ENCODE data around the gene SGMS1. TPM values are rescaled to one million over a fixed set of nuclear protein-coding genes. Genes with fewer than 3 reads are reported as not detected.

The SGMS1 gene
- total RNA-seq, 5 donors from 2014 or later (not counting 1 experiment from before 2014, with no cell fraction given) = 28.4 to 39.7 (median 32.6) TPM

GRCh38 chr10:50346942-50347341 lies 276.8 kb downstream of the SGMS1 start:
- Histone ChIP-seq H3K27me3 (replicated peaks in 1 of 2; ENCODE audit: control insufficient read depth in 2 of 2, extremely low read depth in 1 of 2, insufficient read depth in 2 of 2, low read length in 1 of 2) (no peaks in the 10 kb centered on the region), H3K4me3 (ENCODE audit: control insufficient read depth in 1 of 2, extremely low read depth in 1 of 2, low read length in 1 of 2) (no peak overlapping the region), H3K4me1 (ENCODE audit: control insufficient read depth in 1 of 2, extremely low read depth in 1 of 2, insufficient read depth in 2 of 2, low read length in 2 of 2) (peaks cover 0 to 7% of the 10 kb centered on the region in 2 experiments), H3K36me3 (ENCODE audit: control insufficient read depth in 2 of 2, extremely low read depth in 1 of 2, insufficient read depth in 1 of 2, low read length in 1 of 2) (peaks cover 3 to 15% of the 10 kb centered on the region in 2 donors), H3K27ac (ENCODE audit: low read length) (no peak overlapping the region), H3K9me3 (no peaks in the 10 kb centered on the region)
- peaks cover 8 to 21% (median 16%) of the 10 kb centered on the region in 3 donors for H3K9me3 Mint-ChIP-seq
- DNase-seq = no peak
- no peak overlapping the region for H3K27ac Mint-ChIP-seq
- peaks cover 55% of the 10 kb centered on the region for H3K36me3 Mint-ChIP-seq
- ChIA-PET POLR2A (no interaction called here), CTCF (no interaction called here)
- H3K27me3 Mint-ChIP-seq = no peaks in the 10 kb centered on the region
- H3K4me3 Mint-ChIP-seq = no peak overlapping the region
- WGBS (ENCODE audit: insufficient coverage) = 88% methylated on average over 1 of the region's 2 CpGs
- no peak for ATAC-seq (replicated peaks in 1 of 4)
- peaks cover 19 to 27% (median 22%) of the 10 kb centered on the region in 3 donors for H3K4me1 Mint-ChIP-seq

GRCh38 chr10:50345545-50345944 lies 278.2 kb downstream of the SGMS1 start:
- H3K9me3 ChIP-seq = no peaks in the 10 kb centered on the region
- no CpG with 5 or more reads among the region's 3 CpGs for WGBS (ENCODE audit: insufficient coverage)
- no peak overlapping the region for H3K4me3 ChIP-seq (ENCODE audit: control insufficient read depth in 1 of 2, extremely low read depth in 1 of 2, low read length in 1 of 2)
- Mint-ChIP-seq H3K27ac (no peak overlapping the region), H3K36me3 (peaks cover 55% of the 10 kb centered on the region), H3K4me1 (peaks cover 19 to 27% (median 22%) of the 10 kb centered on the region in 3 donors), H3K27me3 (no peaks in the 10 kb centered on the region), H3K4me3 (no peak overlapping the region), H3K9me3 (peaks cover 8 to 14% (median 12%) of the 10 kb centered on the region in 3 donors)
- H3K4me1 ChIP-seq (ENCODE audit: control insufficient read depth in 1 of 2, extremely low read depth in 1 of 2, insufficient read depth in 2 of 2, low read length in 2 of 2) = peaks cover 0 to 7% of the 10 kb centered on the region in 2 experiments
- CTCF ChIA-PET = no interaction called here
- H3K27ac ChIP-seq (ENCODE audit: low read length) = no peak overlapping the region
- peaks cover 3 to 20% of the 10 kb centered on the region in 2 donors for H3K36me3 ChIP-seq (ENCODE audit: control insufficient read depth in 2 of 2, extremely low read depth in 1 of 2, insufficient read depth in 1 of 2, low read length in 1 of 2)
- H3K27me3 ChIP-seq (replicated peaks in 1 of 2; ENCODE audit: control insufficient read depth in 2 of 2, extremely low read depth in 1 of 2, insufficient read depth in 2 of 2, low read length in 1 of 2) = no peaks in the 10 kb centered on the region
- ATAC-seq (replicated peaks in 1 of 4) = no peak
- POLR2A ChIA-PET = interaction anchor here in 1 of 2 donors (0.7 kb wide), 1 partner anchor 23 kb away, joined by 5 read pairs; no protein-coding TSS in a partner anchor
- no peak for DNase-seq

- H3K4me1 Mint-ChIP-seq = peaks cover 15 to 24% (median 21%) of the 10 kb centered on the region in 3 donors
- H3K27ac Mint-ChIP-seq = no peak overlapping the region
- Histone ChIP-seq H3K27me3 (replicated peaks in 1 of 2; ENCODE audit: control insufficient read depth in 2 of 2, extremely low read depth in 1 of 2, insufficient read depth in 2 of 2, low read length in 1 of 2) (no peaks in the 10 kb centered on the region), H3K27ac (ENCODE audit: low read length) (no peak overlapping the region), H3K36me3 (ENCODE audit: control insufficient read depth in 2 of 2, extremely low read depth in 1 of 2, insufficient read depth in 1 of 2, low read length in 1 of 2) (peaks cover 3 to 20% of the 10 kb centered on the region in 2 donors), H3K4me1 (ENCODE audit: control insufficient read depth in 1 of 2, extremely low read depth in 1 of 2, insufficient read depth in 2 of 2, low read length in 2 of 2) (peaks cover 0 to 7% of the 10 kb centered on the region in 2 experiments), H3K9me3 (no peaks in the 10 kb centered on the region), H3K4me3 (ENCODE audit: control insufficient read depth in 1 of 2, extremely low read depth in 1 of 2, low read length in 1 of 2) (no peak overlapping the region)
- no peak for ATAC-seq (replicated peaks in 1 of 4)
- no peaks in the 10 kb centered on the region for H3K27me3 Mint-ChIP-seq
- peaks cover 57% of the 10 kb centered on the region for H3K36me3 Mint-ChIP-seq
- no peak overlapping the region for H3K4me3 Mint-ChIP-seq
- ChIA-PET CTCF (no interaction called here), POLR2A (interaction anchor here in 1 of 2 donors (0.5 kb wide), 1 partner anchor 25 kb away, joined by 10 read pairs; no protein-coding TSS in a partner anchor)
- no peaks in the 10 kb centered on the region for H3K9me3 Mint-ChIP-seq
- WGBS (ENCODE audit: insufficient coverage) = 92% methylated on average over 5 of the region's 12 CpGs
- DNase-seq = no peak
Observed at GRCh38 chr10:50343702-50344331, 279.9 kb downstream of the SGMS1 start.

DNA sequence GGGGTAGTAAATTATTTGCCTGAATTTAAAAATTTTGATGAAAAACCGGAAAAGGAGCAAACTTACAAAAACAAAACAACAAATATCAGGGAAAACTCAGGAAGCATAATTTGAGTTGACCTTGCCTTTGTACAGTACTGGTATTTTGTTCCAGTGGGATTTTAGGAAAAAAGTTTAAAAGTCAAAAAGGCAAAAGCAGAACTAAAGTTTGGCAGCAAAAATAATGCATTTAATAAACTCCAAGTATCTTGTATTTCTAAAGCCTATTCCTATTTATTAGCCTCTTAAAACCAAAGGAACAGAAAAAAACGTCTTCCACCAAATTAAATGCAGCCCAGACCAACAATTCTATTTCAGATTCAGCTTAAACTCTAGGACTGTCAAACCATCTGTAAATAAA lies 281.8 kb downstream of the SGMS1 start:
- no peaks in the 10 kb centered on the region for H3K27me3 Mint-ChIP-seq
- H3K4me1 ChIP-seq (ENCODE audit: control insufficient read depth in 1 of 2, extremely low read depth in 1 of 2, insufficient read depth in 2 of 2, low read length in 2 of 2) = no peaks in the 10 kb centered on the region
- H3K36me3 ChIP-seq (ENCODE audit: control insufficient read depth in 2 of 2, extremely low read depth in 1 of 2, insufficient read depth in 1 of 2, low read length in 1 of 2) = peaks cover 3 to 20% of the 10 kb centered on the region in 2 donors
- no peaks in the 10 kb centered on the region for H3K9me3 Mint-ChIP-seq
- H3K4me3 ChIP-seq (ENCODE audit: control insufficient read depth in 1 of 2, extremely low read depth in 1 of 2, low read length in 1 of 2) = no peak overlapping the region
- WGBS (ENCODE audit: insufficient coverage) = no CpG with 5 or more reads among the region's 2 CpGs
- no peak overlapping the region for H3K27ac ChIP-seq (ENCODE audit: low read length)
- H3K27me3 ChIP-seq (replicated peaks in 1 of 2; ENCODE audit: control insufficient read depth in 2 of 2, extremely low read depth in 1 of 2, insufficient read depth in 2 of 2, low read length in 1 of 2) = no peaks in the 10 kb centered on the region
- no peak overlapping the region for H3K27ac Mint-ChIP-seq
- peaks cover 58% of the 10 kb centered on the region for H3K36me3 Mint-ChIP-seq
- POLR2A ChIA-PET = no interaction called here
- no peak overlapping the region for H3K4me3 Mint-ChIP-seq
- H3K9me3 ChIP-seq = no peaks in the 10 kb centered on the region
- no peak for DNase-seq
- CTCF ChIA-PET = no interaction called here
- H3K4me1 Mint-ChIP-seq = peaks cover 6 to 16% (median 14%) of the 10 kb centered on the region in 3 donors
- ATAC-seq (replicated peaks in 1 of 4) = no peak

DNA sequence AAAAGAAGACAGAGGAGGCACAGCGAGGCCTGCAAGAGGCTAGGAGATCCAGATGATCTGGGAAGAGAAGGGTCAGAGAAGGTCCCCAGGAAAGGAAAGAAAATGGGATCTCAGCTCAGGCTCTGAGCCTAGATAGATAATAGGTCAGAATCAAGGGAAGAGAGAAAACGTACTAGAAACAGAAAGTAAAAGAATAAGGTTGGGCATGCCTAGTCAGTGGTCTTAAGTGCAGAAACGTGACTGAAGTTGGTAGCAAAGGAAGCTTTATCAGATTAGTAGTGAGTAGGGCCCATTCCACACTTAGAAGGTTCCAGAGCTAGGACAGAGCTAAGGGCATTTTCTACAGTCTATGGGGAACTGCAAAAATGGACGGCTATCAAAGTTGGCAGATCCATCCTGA lies 287.6 kb downstream of the SGMS1 start:
- Mint-ChIP-seq H3K4me3 (no peak overlapping the region), H3K27me3 (no peaks in the 10 kb centered on the region), H3K9me3 (no peaks in the 10 kb centered on the region), H3K36me3 (peaks cover 51% of the 10 kb centered on the region), H3K4me1 (peaks cover 41 to 50% (median 48%) of the 10 kb centered on the region in 3 donors), H3K27ac (no peak overlapping the region)
- no peaks in the 10 kb centered on the region for H3K27me3 ChIP-seq (replicated peaks in 1 of 2; ENCODE audit: control insufficient read depth in 2 of 2, extremely low read depth in 1 of 2, insufficient read depth in 2 of 2, low read length in 1 of 2)
- WGBS (ENCODE audit: insufficient coverage) = 57% methylated on average over 3 of the region's 4 CpGs
- ATAC-seq (replicated peaks in 1 of 4) (no peak), DNase-seq (peak in 1 of 35 experiments; percentile 4)
- no peaks in the 10 kb centered on the region for H3K9me3 ChIP-seq
- ChIA-PET POLR2A (interaction anchor here in 1 of 2 donors (1.1 kb wide), 1 partner anchor 10 kb away, joined by 4 read pairs; no protein-coding TSS in a partner anchor), CTCF (no interaction called here)
- H3K36me3 ChIP-seq (ENCODE audit: control insufficient read depth in 2 of 2, extremely low read depth in 1 of 2, insufficient read depth in 1 of 2, low read length in 1 of 2) = peaks cover 0 to 1% of the 10 kb centered on the region in 2 donors
- no peak overlapping the region for H3K27ac ChIP-seq (ENCODE audit: low read length)
- H3K4me1 ChIP-seq (ENCODE audit: control insufficient read depth in 1 of 2, extremely low read depth in 1 of 2, insufficient read depth in 2 of 2, low read length in 2 of 2) = no peaks in the 10 kb centered on the region
- no peak overlapping the region for H3K4me3 ChIP-seq (ENCODE audit: control insufficient read depth in 1 of 2, extremely low read depth in 1 of 2, low read length in 1 of 2)

GRCh38 chr10:50335397-50335796 lies 288.4 kb downstream of the SGMS1 start:
- peaks cover 44% of the 10 kb centered on the region for H3K36me3 Mint-ChIP-seq
- no peak overlapping the region for H3K27ac ChIP-seq (ENCODE audit: low read length)
- ChIA-PET CTCF (no interaction called here), POLR2A (no interaction called here)
- DNase-seq (no peak), ATAC-seq (replicated peaks in 1 of 4) (no peak)
- H3K4me3 Mint-ChIP-seq = no peak overlapping the region
- H3K36me3 ChIP-seq (ENCODE audit: control insufficient read depth in 2 of 2, extremely low read depth in 1 of 2, insufficient read depth in 1 of 2, low read length in 1 of 2) = no peaks in the 10 kb centered on the region
- no peaks in the 10 kb centered on the region for H3K27me3 Mint-ChIP-seq
- H3K27ac Mint-ChIP-seq = no peak overlapping the region
- no peaks in the 10 kb centered on the region for H3K9me3 Mint-ChIP-seq
- H3K9me3 ChIP-seq = no peaks in the 10 kb centered on the region
- no peaks in the 10 kb centered on the region for H3K27me3 ChIP-seq (replicated peaks in 1 of 2; ENCODE audit: control insufficient read depth in 2 of 2, extremely low read depth in 1 of 2, insufficient read depth in 2 of 2, low read length in 1 of 2)
- H3K4me3 ChIP-seq (ENCODE audit: control insufficient read depth in 1 of 2, extremely low read depth in 1 of 2, low read length in 1 of 2) = no peak overlapping the region
- H3K4me1 Mint-ChIP-seq = peaks cover 41 to 50% (median 48%) of the 10 kb centered on the region in 3 donors
- no peaks in the 10 kb centered on the region for H3K4me1 ChIP-seq (ENCODE audit: control insufficient read depth in 1 of 2, extremely low read depth in 1 of 2, insufficient read depth in 2 of 2, low read length in 2 of 2)
- no CpG with 5 or more reads among the region's 2 CpGs for WGBS (ENCODE audit: insufficient coverage)
